ENCODE data around the gene KCTD17.

KCTD17 gene

DNA sequence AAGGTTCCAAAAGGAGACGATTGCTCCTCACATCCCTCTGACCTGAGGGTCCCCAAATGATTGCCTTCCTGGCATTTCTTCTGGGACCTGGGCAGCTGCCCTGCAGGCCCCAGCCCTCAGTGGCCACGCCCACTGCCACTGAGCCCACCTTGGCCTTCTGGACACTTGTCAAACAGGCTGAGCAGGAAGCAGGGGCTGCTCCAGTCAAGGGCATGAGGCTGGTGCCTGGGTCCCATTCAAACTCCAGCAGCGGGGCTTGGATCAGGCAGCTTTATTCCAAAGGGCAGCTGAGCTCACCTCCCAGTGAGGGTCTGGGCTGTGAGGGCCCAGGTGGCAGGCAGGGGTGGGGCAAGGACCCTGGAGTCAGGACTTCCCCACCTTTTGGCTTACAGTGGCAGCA lies 13.6 kb downstream of the KCTD17 start:
- Histone ChIP-seq H3K9ac (ENCODE audit: low read depth, low read length, poor library complexity, severe bottlenecking) (no peak overlapping the region), H3K9me3 (ENCODE audit: insufficient read depth, low read depth, low read length) (no peaks in the 10 kb centered on the region), H3K9me2 (replicated peaks; ENCODE audit: low read depth, low read length) (no peaks in the 10 kb centered on the region), H3K4me2 (ENCODE audit: low read depth, low read length, poor library complexity, severe bottlenecking) (no peak overlapping the region), H3K4me1 (ENCODE audit: insufficient read depth, low read length, poor library complexity, severe bottlenecking) (peaks cover under 1% of the 10 kb centered on the region), H4K20me1 (ENCODE audit: insufficient read depth, low read length, poor library complexity, severe bottlenecking) (no peaks in the 10 kb centered on the region), H2AFZ (ENCODE audit: low read length) (no peak overlapping the region), H3K4me3 (ENCODE audit: low read length, poor library complexity, severe bottlenecking) (no peak overlapping the region), H3K79me2 (ENCODE audit: insufficient read depth, low read length) (no peaks in the 10 kb centered on the region), H3K36me3 (ENCODE audit: insufficient read depth, low read length) (no peaks in the 10 kb centered on the region), H3K27me3 (ENCODE audit: insufficient read depth, low read length, poor library complexity, severe bottlenecking) (no peaks in the 10 kb centered on the region), H3F3A (ENCODE audit: low read depth) (no peaks in the 10 kb centered on the region)
- TF ChIP-seq, protein P1, sequence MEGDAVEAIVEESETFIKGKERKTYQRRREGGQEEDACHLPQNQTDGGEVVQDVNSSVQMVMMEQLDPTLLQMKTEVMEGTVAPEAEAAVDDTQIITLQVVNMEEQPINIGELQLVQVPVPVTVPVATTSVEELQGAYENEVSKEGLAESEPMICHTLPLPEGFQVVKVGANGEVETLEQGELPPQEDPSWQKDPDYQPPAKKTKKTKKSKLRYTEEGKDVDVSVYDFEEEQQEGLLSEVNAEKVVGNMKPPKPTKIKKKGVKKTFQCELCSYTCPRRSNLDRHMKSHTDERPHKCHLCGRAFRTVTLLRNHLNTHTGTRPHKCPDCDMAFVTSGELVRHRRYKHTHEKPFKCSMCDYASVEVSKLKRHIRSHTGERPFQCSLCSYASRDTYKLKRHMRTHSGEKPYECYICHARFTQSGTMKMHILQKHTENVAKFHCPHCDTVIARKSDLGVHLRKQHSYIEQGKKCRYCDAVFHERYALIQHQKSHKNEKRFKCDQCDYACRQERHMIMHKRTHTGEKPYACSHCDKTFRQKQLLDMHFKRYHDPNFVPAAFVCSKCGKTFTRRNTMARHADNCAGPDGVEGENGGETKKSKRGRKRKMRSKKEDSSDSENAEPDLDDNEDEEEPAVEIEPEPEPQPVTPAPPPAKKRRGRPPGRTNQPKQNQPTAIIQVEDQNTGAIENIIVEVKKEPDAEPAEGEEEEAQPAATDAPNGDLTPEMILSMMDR (conservative IDR thresholded peaks at IDR 0.05; ENCODE audit: low read length), result no peak
- TF ChIP-seq EZH2phosphoT487 (IDR thresholded peaks at IDR 0.05; ENCODE audit: borderline replicate concordance), result no peak

DNA sequence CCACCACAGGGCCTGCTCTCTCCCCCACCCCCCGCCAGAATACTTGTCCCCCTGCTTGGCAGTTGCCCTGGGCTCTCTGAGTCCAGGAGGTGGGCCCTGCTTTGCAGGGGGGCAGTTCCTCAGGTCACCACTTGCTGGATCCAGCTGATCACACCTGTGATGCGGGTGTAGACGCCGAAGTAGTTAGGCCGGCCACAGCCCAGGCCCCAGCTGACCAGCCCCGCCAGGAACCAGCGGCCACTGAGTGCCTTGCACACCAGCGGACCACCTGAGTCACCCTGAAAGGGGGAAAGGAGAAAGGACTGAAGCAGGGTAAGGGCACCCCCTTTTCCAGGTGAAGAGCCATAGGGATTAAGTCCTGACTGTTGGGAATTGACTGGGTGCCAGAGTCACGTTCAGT lies 14.4 kb downstream of the KCTD17 start:
- H3K4me3 ChIP-seq (ENCODE audit: low read length, poor library complexity, severe bottlenecking), result no peak overlapping the region
- no peaks in the 10 kb centered on the region for H3K9me3 ChIP-seq (ENCODE audit: insufficient read depth, low read depth, low read length)
- no peak overlapping the region for H3K4me2 ChIP-seq (ENCODE audit: low read depth, low read length, poor library complexity, severe bottlenecking)
- no peaks in the 10 kb centered on the region for H4K20me1 ChIP-seq (ENCODE audit: insufficient read depth, low read length, poor library complexity, severe bottlenecking)
- H3F3A ChIP-seq (ENCODE audit: low read depth), result no peaks in the 10 kb centered on the region
- no peaks in the 10 kb centered on the region for H3K36me3 ChIP-seq (ENCODE audit: insufficient read depth, low read length)
- no peak overlapping the region for H2AFZ ChIP-seq (ENCODE audit: low read length)
- H3K79me2 ChIP-seq (ENCODE audit: insufficient read depth, low read length), result no peaks in the 10 kb centered on the region
- no peaks in the 10 kb centered on the region for H3K4me1 ChIP-seq (ENCODE audit: insufficient read depth, low read length, poor library complexity, severe bottlenecking)
- no peak overlapping the region for H3K9ac ChIP-seq (ENCODE audit: low read depth, low read length, poor library complexity, severe bottlenecking)
- no peaks in the 10 kb centered on the region for H3K9me2 ChIP-seq (replicated peaks; ENCODE audit: low read depth, low read length)
- H3K27me3 ChIP-seq (ENCODE audit: insufficient read depth, low read length, poor library complexity, severe bottlenecking), result no peaks in the 10 kb centered on the region
- TF ChIP-seq, protein P1 (conservative IDR thresholded peaks at IDR 0.05; ENCODE audit: low read length), result no peak
- no peak for TF ChIP-seq EZH2phosphoT487 (IDR thresholded peaks at IDR 0.05; ENCODE audit: borderline replicate concordance)

DNA sequence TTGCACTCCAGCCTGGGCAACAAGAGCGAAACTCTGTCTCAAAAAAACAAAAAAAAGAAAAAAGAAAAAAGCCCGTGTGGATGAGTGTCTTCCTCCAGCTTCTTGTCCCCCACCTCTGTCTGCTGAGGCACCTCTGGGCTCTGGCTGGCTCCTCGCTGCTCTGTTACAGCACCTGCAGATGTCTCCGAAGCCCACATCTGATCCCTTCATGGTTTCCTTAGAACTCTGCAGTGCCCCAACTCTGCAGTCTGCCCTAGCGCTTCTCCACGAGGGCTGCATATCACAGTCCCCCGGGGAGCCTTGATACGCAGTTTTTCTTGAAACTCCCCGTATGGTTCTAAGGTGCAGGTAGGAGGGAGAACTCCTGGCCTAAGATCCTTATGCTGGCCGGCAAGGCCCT lies 15.9 kb downstream of the KCTD17 start:
- no peak overlapping the region for H3K9ac ChIP-seq (ENCODE audit: low read depth, low read length, poor library complexity, severe bottlenecking)
- no peaks in the 10 kb centered on the region for H3K9me3 ChIP-seq (ENCODE audit: insufficient read depth, low read depth, low read length)
- no peaks in the 10 kb centered on the region for H3F3A ChIP-seq (ENCODE audit: low read depth)
- TF ChIP-seq, protein P1 (conservative IDR thresholded peaks at IDR 0.05; ENCODE audit: low read length), result no peak
- TF ChIP-seq EZH2phosphoT487 (IDR thresholded peaks at IDR 0.05; ENCODE audit: borderline replicate concordance), result no peak
- H3K36me3 ChIP-seq (ENCODE audit: insufficient read depth, low read length), result no peaks in the 10 kb centered on the region
- no peaks in the 10 kb centered on the region for H3K4me1 ChIP-seq (ENCODE audit: insufficient read depth, low read length, poor library complexity, severe bottlenecking)
- no peak overlapping the region for H3K4me2 ChIP-seq (ENCODE audit: low read depth, low read length, poor library complexity, severe bottlenecking)
- H3K27me3 ChIP-seq (ENCODE audit: insufficient read depth, low read length, poor library complexity, severe bottlenecking), result no peaks in the 10 kb centered on the region
- H3K4me3 ChIP-seq (ENCODE audit: low read length, poor library complexity, severe bottlenecking), result no peak overlapping the region
- H3K9me2 ChIP-seq (replicated peaks; ENCODE audit: low read depth, low read length), result no peaks in the 10 kb centered on the region
- no peaks in the 10 kb centered on the region for H4K20me1 ChIP-seq (ENCODE audit: insufficient read depth, low read length, poor library complexity, severe bottlenecking)
- no peaks in the 10 kb centered on the region for H3K79me2 ChIP-seq (ENCODE audit: insufficient read depth, low read length)
- no peak overlapping the region for H2AFZ ChIP-seq (ENCODE audit: low read length)

All from Loucy (cell line).